HepG2 (cell line): Measurements from ENCODE around the gene CRTC2. TPM values are rescaled to one million over a fixed set of nuclear protein-coding genes. Genes with fewer than 3 reads are reported as not detected.

Experiments used
- CEBPG ChIP-seq: IDR thresholded peaks from 2 replicates; pipeline ENCODE4 v1.6.1; 2016
- CSRNP1 ChIP-seq: sonication (generic); formaldehyde crosslinking; IDR thresholded peaks from 2 replicates; pipeline ENCODE4 v1.8.1; 2023; ENCODE audit warnings: mild to moderate bottlenecking, missing genetic modification reagents
- CTCF ChIP-seq: sonication (generic); formaldehyde crosslinking; IDR thresholded peaks from 2 replicates; pipeline ENCODE4 v1.5.0; 2020; ENCODE audit warnings: mild to moderate bottlenecking, missing genetic modification reagents, moderate library complexity
- FOSL1 ChIP-seq: sonication (generic); formaldehyde crosslinking; IDR thresholded peaks from 2 replicates; pipeline ENCODE4 v1.9.0; 2021; ENCODE audit warnings: missing genetic modification reagents, borderline replicate concordance
- FOXP4 ChIP-seq: sonication (generic); formaldehyde crosslinking; IDR thresholded peaks from 2 replicates; pipeline ENCODE4 v1.4.0; 2020; ENCODE audit warnings: missing genetic modification reagents
- ISX ChIP-seq: sonication (generic); formaldehyde crosslinking; conservative IDR thresholded peaks from 2 replicates; pipeline ENCODE4 v1.5.0; 2020; ENCODE audit warnings: missing genetic modification reagents
- MYPOP ChIP-seq: sonication (generic); formaldehyde crosslinking; IDR thresholded peaks from 2 replicates; pipeline ENCODE4 v1.8.1; 2023; ENCODE audit warnings: mild to moderate bottlenecking, moderate library complexity, missing genetic modification reagents
- PRDM4 ChIP-seq: sonication (generic); formaldehyde crosslinking; IDR thresholded peaks from 2 replicates; pipeline ENCODE4 v1.9.0; 2021; ENCODE audit warnings: missing genetic modification reagents, borderline replicate concordance
- SIX1 ChIP-seq: sonication (generic); formaldehyde crosslinking; IDR thresholded peaks from 2 replicates; pipeline ENCODE4 v1.4.0; 2020; ENCODE audit warnings: missing genetic modification reagents, borderline replicate concordance
- SOX13 ChIP-seq, 3 experiments: fragments of 450-650 bp in 1 of 3; sonication (generic) in 1 of 3; formaldehyde crosslinking in 1 of 3; IDR thresholded peaks in 2 of 3; conservative IDR thresholded peaks in 1 of 3; 2 replicates each; pipeline versions ENCODE4 v1.5.0 to v1.6.1; 2016 to 2020; ENCODE audit warnings: antibody characterized with exemption in 1 of 3, mild to moderate bottlenecking in 1 of 3, missing compliant biosample characterization in 1 of 3, missing genetic modification reagents in 1 of 3, moderate library complexity in 1 of 3
- ZBED4 ChIP-seq: sonication (generic); formaldehyde crosslinking; IDR thresholded peaks from 2 replicates; pipeline ENCODE4 v1.4.0; 2020; ENCODE audit warnings: missing genetic modification reagents, borderline replicate concordance
- ZKSCAN1 ChIP-seq: fragments of 150-350 bp; IDR thresholded peaks from 2 replicates; pipeline ENCODE4 v1.6.1; 2014; ENCODE audit warnings: low read length
- ZKSCAN5 ChIP-seq: sonication (generic); formaldehyde crosslinking; IDR thresholded peaks from 2 replicates; pipeline ENCODE4 v1.5.1; 2020; ENCODE audit warnings: mild to moderate bottlenecking, missing genetic modification reagents
- ZNF564 ChIP-seq: sonication (generic); formaldehyde crosslinking; IDR thresholded peaks from 2 replicates; pipeline ENCODE4 v1.8.1; 2023; ENCODE audit warnings: mild to moderate bottlenecking, missing genetic modification reagents
- polyA plus RNA-seq, 8 experiments: library from polyadenylated mRNA; depleted of rRNA in 3 of 8; stranded (reverse) in 7 of 8; unstranded in 1 of 8; fragments of >200 nt; fragmentation: Illumina TruSeq in 4 of 8; extraction: Trizol in 4 of 8; gene quantifications; 2 replicates each; pipeline versions ENCODE4 v1.2.1 to v1.2.3, GENCODE V29; 2011 to 2016; ENCODE audit warnings: low read depth in 4 of 8, missing spikeins in 1 of 8, mixed read lengths in 1 of 8; ENCODE audit not compliant: insufficient read depth in 1 of 8
- total RNA-seq, 5 experiments: library from RNA; depleted of rRNA; stranded (reverse); fragments of >200 nt; fragmentation: Illumina TruSeq; extraction: Trizol; gene quantifications; 2 replicates each; pipeline ENCODE4 v1.2.3, GENCODE V29; 2016; ENCODE audit warnings: low read depth in 1 of 5

The CRTC2 gene
- total and polyA plus RNA-seq, 2 of the 13 experiments (the other 11 are each of a cell fraction or from before 2014, with no cell fraction given) = 6.1 to 26.7 TPM

- TF ChIP-seq ZBED4 (CRISPR knock-in tag) = peak; percentile 65; the same call in 1 of the 2 replicates
- peak; percentile 84 for TF ChIP-seq CEBPG (CRISPR knock-in tag)
- no peak for TF ChIP-seq CSRNP1 (CRISPR knock-in tag)
- no peak for TF ChIP-seq PRDM4 (CRISPR knock-in tag)
- TF ChIP-seq SOX13 (IDR thresholded peaks at IDR 0.05) = no peak; the same call in 1 of the 2 replicates
- TF ChIP-seq SOX13 (CRISPR knock-in tag; conservative IDR thresholded peaks at IDR 0.05 in 1 of 2, IDR thresholded peaks at IDR 0.05 in 1 of 2) = no peak
- TF ChIP-seq ZNF564 (CRISPR knock-in tag) = no peak
- no peak for TF ChIP-seq FOSL1
- no peak for TF ChIP-seq ZKSCAN1
- 0 out of 2 replicates have a peak, but pooled peaks have one; percentile 61 for TF ChIP-seq SIX1
- no peak for TF ChIP-seq CTCF
- TF ChIP-seq MYPOP (CRISPR knock-in tag) = peak; percentile 35
- no peak; the same call in 1 of the 2 replicates for TF ChIP-seq ISX
- no peak for TF ChIP-seq ZKSCAN5 (CRISPR knock-in tag)
- peak; percentile 43 for TF ChIP-seq FOXP4
Measured at GRCh38 chr1:153990468-153991150, 32.2 kb upstream of the CRTC2 start, which contains the start of gene RPS27 (continued).
